AG10803 (cell line): ENCODE measurements around the gene OR7A5.

Experiments used
- DNase-seq: peaks from one replicate; pipeline ENCODE4 v3.0.0; 2010; ENCODE audit warnings: low read depth
- H3K4me3 ChIP-seq: 2 replicates; pipeline ENCODE4 v1.5.1; 2011; ENCODE audit warnings: mild to moderate bottlenecking, low read length, control low read depth
- CTCF ChIP-seq: conservative IDR thresholded peaks from 2 replicates; pipeline ENCODE4 v1.5.1; 2011; ENCODE audit warnings: mild to moderate bottlenecking, low read length, control low read depth, inconsistent platforms

OR7A5 gene

DNA sequence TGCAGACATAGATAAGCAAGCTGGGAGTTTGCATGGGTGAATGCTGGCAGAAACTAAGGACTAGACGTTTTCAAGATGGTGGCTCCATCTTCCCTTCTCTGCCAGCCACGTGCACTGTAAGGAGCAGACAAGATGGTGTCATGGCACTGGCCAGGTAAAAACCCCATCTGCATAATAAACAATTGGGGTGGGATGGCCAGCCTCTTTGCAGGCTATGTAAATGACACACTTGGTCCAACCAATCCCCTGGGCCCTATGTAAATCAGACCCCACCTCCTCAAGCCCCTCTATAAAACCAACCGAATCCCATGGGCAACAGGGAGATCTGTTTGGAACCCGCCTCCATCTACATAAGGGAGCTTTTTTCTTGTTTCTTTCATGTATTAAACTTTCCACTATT is 2.4 kb upstream of the OR7A5 start:
- DNase-seq: no peak
- TF ChIP-seq CTCF: no peak
- H3K4me3 ChIP-seq: no peak overlapping the region

DNA sequence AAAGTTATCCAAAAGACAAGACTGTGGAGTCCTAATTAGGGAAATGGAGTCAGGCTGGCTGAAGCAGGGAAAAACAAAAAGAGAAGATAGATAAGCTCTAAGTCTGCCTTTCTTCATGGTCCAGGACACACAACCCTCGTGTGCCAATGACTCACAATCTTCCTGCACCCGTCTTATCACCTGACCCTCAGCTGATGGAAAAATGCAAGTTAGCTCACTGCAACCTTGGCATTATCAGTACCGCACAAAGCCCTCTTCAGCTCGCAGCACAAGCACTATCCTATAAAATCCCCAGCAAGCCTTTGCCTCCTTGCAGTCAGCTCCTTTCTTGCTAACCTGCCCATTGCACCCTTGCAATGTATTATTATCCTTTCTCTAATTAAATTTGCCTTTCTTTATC is 4.3 kb downstream of the OR7A5 start:
- no peak for TF ChIP-seq CTCF
- DNase-seq: no peak
- H3K4me3 ChIP-seq: no peak overlapping the region

GRCh38 chr19:14826006-14826405 is 9.0 kb downstream of the OR7A5 start:
- no peak for TF ChIP-seq CTCF
- no peak overlapping the region for H3K4me3 ChIP-seq
- no peak for DNase-seq

- no peak for DNase-seq
- no peak overlapping the region for H3K4me3 ChIP-seq
- TF ChIP-seq CTCF: no peak
These were observed 13.0 kb downstream of the OR7A5 start for GRCh38 chr19:14821937-14822336.

DNA sequence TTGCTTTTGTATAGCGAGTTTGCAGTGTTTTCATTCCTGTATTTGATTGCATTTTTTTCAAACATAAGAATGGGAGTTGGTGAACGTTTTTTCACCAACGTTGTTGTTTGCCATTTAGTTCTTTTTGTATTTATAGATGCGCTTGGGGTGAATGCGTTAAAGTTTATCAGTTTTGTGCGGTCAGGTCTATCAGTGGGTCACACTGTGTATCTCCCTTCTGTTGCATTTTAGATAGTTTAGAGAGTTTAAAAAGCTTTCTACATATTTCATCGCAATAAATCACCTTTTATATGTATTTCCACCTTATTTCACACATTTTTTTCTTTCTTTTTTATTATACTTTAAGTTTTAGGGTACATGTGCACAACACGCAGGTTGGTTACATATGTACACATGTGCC is 16.4 kb downstream of the OR7A5 start:
- DNase-seq: no peak
- H3K4me3 ChIP-seq: no peak overlapping the region
- no peak for TF ChIP-seq CTCF

DNA sequence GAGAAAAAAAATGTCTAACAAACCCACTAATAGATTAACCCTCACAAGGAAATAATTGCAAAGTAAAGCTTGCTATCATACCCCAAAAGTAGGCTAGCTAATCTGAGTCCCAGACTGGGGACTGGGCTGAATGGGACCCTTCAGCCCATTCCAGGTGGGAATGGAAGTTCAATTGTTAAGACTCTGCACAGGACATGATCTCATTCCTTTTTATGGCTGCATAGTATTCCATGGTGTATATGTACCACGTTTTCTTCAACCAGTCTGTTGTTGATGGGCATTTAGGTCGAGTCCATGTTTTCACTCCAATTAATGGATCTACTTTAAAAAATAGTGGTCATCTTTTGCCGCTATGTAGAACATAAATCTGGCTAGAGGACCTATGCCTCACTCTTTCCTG is 17.9 kb downstream of the OR7A5 start:
- TF ChIP-seq CTCF: no peak
- no peak for DNase-seq
- H3K4me3 ChIP-seq: no peak overlapping the region

- H3K4me3 ChIP-seq: no peak overlapping the region
- no peak for TF ChIP-seq CTCF
- DNase-seq: no peak
These were observed 19.9 kb downstream of the OR7A5 start for GRCh38 chr19:14814982-14815652.
